ENCODE measurements around the gene KDM2B.

- TF ChIP-seq, protein P1, sequence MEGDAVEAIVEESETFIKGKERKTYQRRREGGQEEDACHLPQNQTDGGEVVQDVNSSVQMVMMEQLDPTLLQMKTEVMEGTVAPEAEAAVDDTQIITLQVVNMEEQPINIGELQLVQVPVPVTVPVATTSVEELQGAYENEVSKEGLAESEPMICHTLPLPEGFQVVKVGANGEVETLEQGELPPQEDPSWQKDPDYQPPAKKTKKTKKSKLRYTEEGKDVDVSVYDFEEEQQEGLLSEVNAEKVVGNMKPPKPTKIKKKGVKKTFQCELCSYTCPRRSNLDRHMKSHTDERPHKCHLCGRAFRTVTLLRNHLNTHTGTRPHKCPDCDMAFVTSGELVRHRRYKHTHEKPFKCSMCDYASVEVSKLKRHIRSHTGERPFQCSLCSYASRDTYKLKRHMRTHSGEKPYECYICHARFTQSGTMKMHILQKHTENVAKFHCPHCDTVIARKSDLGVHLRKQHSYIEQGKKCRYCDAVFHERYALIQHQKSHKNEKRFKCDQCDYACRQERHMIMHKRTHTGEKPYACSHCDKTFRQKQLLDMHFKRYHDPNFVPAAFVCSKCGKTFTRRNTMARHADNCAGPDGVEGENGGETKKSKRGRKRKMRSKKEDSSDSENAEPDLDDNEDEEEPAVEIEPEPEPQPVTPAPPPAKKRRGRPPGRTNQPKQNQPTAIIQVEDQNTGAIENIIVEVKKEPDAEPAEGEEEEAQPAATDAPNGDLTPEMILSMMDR (IDR thresholded peaks at IDR 0.05; ENCODE audit: low read depth, low read length): no peak
- TF ChIP-seq EZH2phosphoT487 (IDR thresholded peaks at IDR 0.05; ENCODE audit: low read depth): no peak
These were observed 127.8 kb downstream of the KDM2B start for GRCh38 chr12:121452985-121453360.

All from OCI-LY3 (cell line).